ENCODE data around the gene KLK4.

Gene KLK4

GRCh38 chr19:50880241-50880640 lies 31.0 kb downstream of the KLK4 start:
- no peak overlapping the region for H3K4me3 ChIP-seq (ENCODE audit: low read length)
- DNase-seq (ENCODE audit: low read depth), result no peak
- TF ChIP-seq CTCF (conservative IDR thresholded peaks at IDR 0.05; ENCODE audit: low read depth, low read length), result no peak

- DNase-seq (ENCODE audit: low read depth), result no peak
- TF ChIP-seq CTCF (conservative IDR thresholded peaks at IDR 0.05; ENCODE audit: low read depth, low read length), result no peak
- no peak overlapping the region for H3K4me3 ChIP-seq (ENCODE audit: low read length)
These were observed 32.3 kb downstream of the KLK4 start for GRCh38 chr19:50878851-50879250.

GRCh38 chr19:50877338-50877737 lies 33.9 kb downstream of the KLK4 start:
- no peak for DNase-seq (ENCODE audit: low read depth)
- H3K4me3 ChIP-seq (ENCODE audit: low read length), result no peak overlapping the region
- TF ChIP-seq CTCF (conservative IDR thresholded peaks at IDR 0.05; ENCODE audit: low read depth, low read length), result no peak

GRCh38 chr19:50876456-50876855 lies 34.7 kb downstream of the KLK4 start:
- H3K4me3 ChIP-seq (ENCODE audit: low read length), result no peak overlapping the region
- DNase-seq (ENCODE audit: low read depth), result no peak
- no peak for TF ChIP-seq CTCF (conservative IDR thresholded peaks at IDR 0.05; ENCODE audit: low read depth, low read length)

- DNase-seq (ENCODE audit: low read depth), result no peak
- no peak for TF ChIP-seq CTCF (conservative IDR thresholded peaks at IDR 0.05; ENCODE audit: low read depth, low read length)
- no peak overlapping the region for H3K4me3 ChIP-seq (ENCODE audit: low read length)
These were observed 35.3 kb downstream of the KLK4 start for GRCh38 chr19:50875795-50876422.

GRCh38 chr19:50874211-50874610 lies 37.0 kb downstream of the KLK4 start:
- no peak for TF ChIP-seq CTCF (conservative IDR thresholded peaks at IDR 0.05; ENCODE audit: low read depth, low read length)

GRCh38 chr19:50873056-50873455 lies 38.1 kb downstream of the KLK4 start, which contains the start of gene KLK2:
KLK2 (plus strand) TSS chr19:50873439; CDS start chr19:50873474, 35 bp downstream.
- H3K4me3 ChIP-seq (ENCODE audit: low read length), result no peak within 1 kb of the TSS
- no peak for TF ChIP-seq CTCF (conservative IDR thresholded peaks at IDR 0.05; ENCODE audit: low read depth, low read length)
- no peak for DNase-seq (ENCODE audit: low read depth)

More at GRCh38 chr19:50874211-50874610, 37.0 kb downstream of the KLK4 start:
- H3K4me3 ChIP-seq (ENCODE audit: low read length), result no peak overlapping the region
- DNase-seq (ENCODE audit: low read depth), result no peak
